GM12878 (cell line): Measurements from ENCODE around the gene NUMBL. TPM values are rescaled to one million over a fixed set of nuclear protein-coding genes. Genes with fewer than 3 reads are reported as not detected.

Source experiments
- ATAC-seq: fragments of 200-7000 bp; cut with Tn5 transposase; 3 replicates; pipeline ENCODE4 v1.9.1; 2020; ENCODE audit warnings: mild to moderate bottlenecking, moderate library complexity
- BruUV-seq: library from RNA; stranded (reverse); fragments of 400-500 nt; replicated peaks from 2 replicates; lab custom pipeline; 2021; lab: Mats Ljungman, UMichigan
- CTCF ChIA-PET: fragments of 300-600 bp; sonication (Branson Sonifier 250); formaldehyde crosslinking; extraction: SDS; loops from one replicate; lab custom pipeline; 2021; ENCODE audit warnings: inconsistent platforms; lab: Yijun Ruan, JAX
- POLR2A ChIA-PET: fragments of 350-600 bp; formaldehyde crosslinking; extraction: SDS; loops from one replicate; lab custom pipeline; 2021; ENCODE audit warnings: inconsistent platforms; lab: Charles Lee
- RAD21 ChIA-PET: fragments of 300-600 bp; sonication (Branson Sonifier 250); formaldehyde crosslinking; loops from one replicate; lab custom pipeline; 2023; ENCODE audit warnings: antibody characterized with exemption; ENCODE audit not compliant: unreplicated experiment; lab: Charles Lee
- SMC1A ChIA-PET: fragments of 300-600 bp; sonication (Branson Sonifier 250); formaldehyde crosslinking; loops from one replicate; lab custom pipeline; 2023; ENCODE audit not compliant: unreplicated experiment, uncharacterized antibody; lab: Charles Lee
- DNase-seq: peaks from one replicate; pipeline ENCODE4 v3.0.0-alpha.2; 2011; ENCODE audit warnings: low read depth, low spot score
- FAIRE-seq: peaks from 3 replicates; lab custom pipeline; 2011; peaks lifted over from hg19 to GRCh38; lab: Jason Lieb, UNC
- H2AFZ ChIP-seq: 2 replicates; pipeline ENCODE4 v1.6.0; 2011; ENCODE audit warnings: low read depth, low read length, control low read depth; ENCODE audit not compliant: control insufficient read depth
- H3K27ac ChIP-seq: 2 replicates; pipeline ENCODE4 v1.5.1; 2011; ENCODE audit warnings: control low read depth; ENCODE audit not compliant: control insufficient read depth, insufficient read depth
- H3K27me3 ChIP-seq, 2 experiments: replicated peaks in 1 of 2; 2 replicates each; pipeline versions ENCODE4 v1.6.0 to v1.6.1; 2011; ENCODE audit warnings: low read length in 1 of 2; ENCODE audit not compliant: control insufficient read depth in 2 of 2, insufficient read depth in 2 of 2
- H3K36me3 ChIP-seq, 2 experiments: 2 replicates each; pipeline ENCODE4 v1.5.1; 2011; ENCODE audit warnings: low read length in 1 of 2; ENCODE audit not compliant: control insufficient read depth in 2 of 2, insufficient read depth in 2 of 2
- H3K4me1 ChIP-seq: 2 replicates; pipeline ENCODE4 v1.6.1; 2011; ENCODE audit warnings: mild to moderate bottlenecking, low read length, moderate library complexity, mixed read lengths; ENCODE audit not compliant: control insufficient read depth, insufficient read depth
- H3K4me2 ChIP-seq: 2 replicates; pipeline ENCODE4 v1.6.0; 2011; ENCODE audit warnings: control low read depth; ENCODE audit not compliant: control insufficient read depth, insufficient read depth
- H3K4me3 ChIP-seq: fragments of 200-600 bp; sonication (generic); 2 replicates; pipeline ENCODE4 v1.5.1; 2016
- H3K79me2 ChIP-seq: 2 replicates; pipeline ENCODE4 v1.6.0; 2011; ENCODE audit warnings: low read length; ENCODE audit not compliant: control insufficient read depth, insufficient read depth
- H3K9ac ChIP-seq: 2 replicates; pipeline ENCODE4 v1.8.0; 2011; ENCODE audit warnings: low read length, control low read depth, mixed read lengths; ENCODE audit not compliant: control insufficient read depth, insufficient read depth
- H3K9me3 ChIP-seq: replicated peaks from 3 replicates; pipeline ENCODE4 v1.5.1; 2011; ENCODE audit warnings: mild to moderate bottlenecking, low read length; ENCODE audit not compliant: control insufficient read depth, insufficient read depth
- H4K20me1 ChIP-seq: 2 replicates; pipeline ENCODE4 v1.6.0; 2011; ENCODE audit not compliant: control insufficient read depth, insufficient read depth
- E4F1 ChIP-seq: fragments of 450-650 bp; IDR thresholded peaks from 2 replicates; pipeline ENCODE4 v1.6.1; 2018; ENCODE audit warnings: borderline replicate concordance, mild to moderate bottlenecking; ENCODE audit not compliant: partially characterized antibody
- ESRRA ChIP-seq: IDR thresholded peaks from 2 replicates; pipeline ENCODE4 v1.6.1; 2012; ENCODE audit warnings: mild to moderate bottlenecking, low read length, improper control_type of control experiment
- ETV6 ChIP-seq, 2 experiments: fragments of 450-650 bp in 1 of 2; IDR thresholded peaks in 1 of 2; conservative IDR thresholded peaks in 1 of 2; 2 replicates each; pipeline ENCODE4 v1.6.1; 2014; ENCODE audit warnings: antibody characterized with exemption in 1 of 2, borderline replicate concordance in 1 of 2, low read depth in 1 of 2, mild to moderate bottlenecking in 1 of 2, moderate library complexity in 1 of 2
- HDAC2 ChIP-seq: fragments of 200-600 bp; sonication (generic); IDR thresholded peaks from 2 replicates; pipeline ENCODE4 v1.6.1; 2017
- LARP7 ChIP-seq: fragments of 450-650 bp; IDR thresholded peaks from 2 replicates; pipeline ENCODE4 v1.6.1; 2017; ENCODE audit warnings: mild to moderate bottlenecking
- MEF2A ChIP-seq: IDR thresholded peaks from 2 replicates; pipeline ENCODE4 v1.6.1; 2011; ENCODE audit warnings: low read depth, mild to moderate bottlenecking, low read length, moderate library complexity; ENCODE audit not compliant: insufficient read depth
- PML ChIP-seq: IDR thresholded peaks from 2 replicates; pipeline ENCODE4 v1.6.1; 2012; ENCODE audit warnings: low read length, inconsistent platforms
- RUNX3 ChIP-seq: IDR thresholded peaks from 2 replicates; pipeline ENCODE4 v1.6.1; 2012; ENCODE audit warnings: low read length, inconsistent platforms
- SMC3 ChIP-seq: IDR thresholded peaks from 2 replicates; pipeline ENCODE4 v1.6.1; 2011; ENCODE audit warnings: low read length, improper control_type of control experiment, borderline replicate concordance
- SP1 ChIP-seq: IDR thresholded peaks from one replicate; pipeline ENCODE4 v1.6.1; 2011; ENCODE audit warnings: low read depth, low read length
- SREBF2 ChIP-seq: IDR thresholded peaks from 2 replicates; pipeline ENCODE4 v1.6.1; 2012; ENCODE audit warnings: mild to moderate bottlenecking, low read length
- SUZ12 ChIP-seq: fragments of 200-600 bp; sonication (generic); IDR thresholded peaks from one replicate; pipeline ENCODE4 v1.6.1; 2018; ENCODE audit warnings: antibody characterized with exemption, mild to moderate bottlenecking; ENCODE audit not compliant: unreplicated experiment
- YY1 ChIP-seq: IDR thresholded peaks from 2 replicates; pipeline ENCODE4 v1.6.1; 2011; ENCODE audit warnings: low read depth, mild to moderate bottlenecking, low read length
- ZBTB33 ChIP-seq: fragments of 450-650 bp; IDR thresholded peaks from 2 replicates; pipeline ENCODE4 v1.6.1; 2017; ENCODE audit warnings: mild to moderate bottlenecking
- ZNF24 ChIP-seq: fragments of 450-650 bp; IDR thresholded peaks from 2 replicates; pipeline ENCODE4 v1.6.1; 2017; ENCODE audit warnings: antibody characterized with exemption, mild to moderate bottlenecking
- ZSCAN29 ChIP-seq: fragments of 450-650 bp; IDR thresholded peaks from 2 replicates; pipeline ENCODE4 v1.6.1; 2017; ENCODE audit warnings: mild to moderate bottlenecking, moderate library complexity
- ZZZ3 ChIP-seq: IDR thresholded peaks from 2 replicates; pipeline ENCODE4 v1.6.1; 2011; ENCODE audit warnings: low read depth; ENCODE audit not compliant: control insufficient read depth, insufficient read length
- WGBS: methylation state at CpG from one replicate; pipeline ENCODE4 v1.1.6; 2016; ENCODE audit warnings: low lambda C conversion rate; ENCODE audit not compliant: insufficient replicate concordance, insufficient coverage; ENCODE audit errors: missing lambda C conversion rate; 5-methylcytosine and 5-hydroxymethylcytosine counted together
- in situ Hi-C: fragments of 300-500 bp; cut with MboI; formaldehyde crosslinking; loops from 9 replicates; pipeline ENCODE4 v1.14.3; 2018; ENCODE audit warnings: mixed read lengths
- intact Hi-C: fragments of 100-400 bp; cut with micrococcal nuclease; formaldehyde crosslinking; loops from one replicate; pipeline ENCODE4 v1.14.2; 2022; ENCODE audit not compliant: unreplicated experiment
- polyA plus RNA-seq, 11 experiments: library from polyadenylated mRNA; depleted of rRNA in 4 of 11; unstranded in 6 of 11; stranded (reverse) in 5 of 11; fragments of >200 nt; fragmentation: Nextera tagmentation in 4 of 11; fragmentation: Illumina TruSeq in 1 of 11; extraction: Ambion mirVana in 4 of 11; extraction: Trizol in 1 of 11; gene quantifications; 1 replicate in 1 of 11; 2 replicates in 10 of 11; pipeline versions ENCODE4 v1.2.1 to v1.2.3, GENCODE V29; 2011 to 2016; ENCODE audit warnings: inconsistent platforms in 2 of 11, missing spikeins in 2 of 11, low read depth in 1 of 11
- total RNA-seq, 4 experiments: library from RNA; depleted of rRNA in 3 of 4; stranded (reverse); fragments of >200 nt in 3 of 4; fragmentation: Illumina TruSeq in 1 of 4; extraction: Trizol in 1 of 4; gene quantifications; 2 replicates each; pipeline versions ENCODE4 v1.2.1 to v1.2.3, GENCODE V29; 2013 to 2021
- TF ChIP-seq, protein P1 (sequence below): IDR thresholded peaks from 2 replicates; pipeline ENCODE4 v1.6.1; 2012; ENCODE audit warnings: low read depth, low read length, improper control_type of control experiment

NUMBL gene
- total and polyA plus RNA-seq, 10 of the 15 experiments (the other 5 are each of a cell fraction or from before 2014, with no cell fraction given) = 0.16 to 9.4 (median 1.9) TPM

- Histone ChIP-seq H3K27ac (no peak overlapping the region), H3K9me3 (no peaks in the 10 kb centered on the region), H2AFZ (no peak overlapping the region), H4K20me1 (no peaks in the 10 kb centered on the region), H3K4me2 (no peak overlapping the region), H3K4me3 (no peak overlapping the region), H3K36me3 (peaks cover 0 to 7% of the 10 kb centered on the region in 2 experiments; a peak in 2 of 4 replicates), H3K4me1 (no peaks in the 10 kb centered on the region), H3K27me3 (no peaks in the 10 kb centered on the region), H3K9ac (no peak overlapping the region), H3K79me2 (no peaks in the 10 kb centered on the region)
- BruUV-seq = no TSS peak
- POLR2A ChIA-PET = interaction anchor here (0.6 to 0.9 kb wide), 2 partner anchors 11 to 226 kb away, joined by 3 read pairs; partner anchors contain the start of genes COQ8B and ITPKC
- in situ Hi-C loops (no loop called here), intact Hi-C loops (no loop called here)
- TF ChIP-seq, protein P1, sequence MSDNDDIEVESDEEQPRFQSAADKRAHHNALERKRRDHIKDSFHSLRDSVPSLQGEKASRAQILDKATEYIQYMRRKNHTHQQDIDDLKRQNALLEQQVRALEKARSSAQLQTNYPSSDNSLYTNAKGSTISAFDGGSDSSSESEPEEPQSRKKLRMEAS = no peak
- TF ChIP-seq MEF2A (no peak), SP1 (no peak), SUZ12 (no peak), RUNX3 (no peak), ZSCAN29 (no peak), ZBTB33 (no peak), ZZZ3 (no peak), HDAC2 (no peak), SREBF2 (no peak), ZNF24 (no peak), E4F1 (no peak), YY1 (no peak), ESRRA (no peak), ETV6 (conservative IDR thresholded peaks at IDR 0.05 in 1 of 2, IDR thresholded peaks at IDR 0.05 in 1 of 2; ENCODE audit: borderline replicate concordance in 1 of 2, low read depth in 1 of 2) (no peak), LARP7 (no peak), SMC3 (no peak), PML (no peak)
- RAD21 ChIA-PET = no interaction called here
- FAIRE-seq (no peak), ATAC-seq (no peak), DNase-seq (no peak)
- CTCF ChIA-PET = interaction anchor here (1.0 kb wide), 1 partner anchor 113 kb away, joined by 4 read pairs; no protein-coding TSS in a partner anchor
- 80% methylated on average over 7 of the region's 7 CpGs for WGBS
- SMC1A ChIA-PET = no interaction called here
These were observed 15.6 kb upstream of the NUMBL start for GRCh38 chr19:40705950-40706619.
